Stimulated activated CD8-positive, alpha-beta memory T cell treated with anti-CD3 and anti-CD28 coated beads, Interleukin-2, amount 100 ng/mL, for 48 hours (primary cell): Measurements from ENCODE around the gene DLG3.
A peak's percentile ranks its signal among the peaks of the same experiment; 100 is the strongest.
"Not testable (repeated sequence)": the region's sequence is repeated elsewhere in the genome, so short reads cannot be mapped to it uniquely, and the experiment has no call there.

Experiments used
- DNase-seq, 2 donors: peaks; one replicate each; pipeline ENCODE4 v3.0.0-alpha.2; 2020; ENCODE audit warnings: low read depth in 2 of 2

Gene DLG3

DNA sequence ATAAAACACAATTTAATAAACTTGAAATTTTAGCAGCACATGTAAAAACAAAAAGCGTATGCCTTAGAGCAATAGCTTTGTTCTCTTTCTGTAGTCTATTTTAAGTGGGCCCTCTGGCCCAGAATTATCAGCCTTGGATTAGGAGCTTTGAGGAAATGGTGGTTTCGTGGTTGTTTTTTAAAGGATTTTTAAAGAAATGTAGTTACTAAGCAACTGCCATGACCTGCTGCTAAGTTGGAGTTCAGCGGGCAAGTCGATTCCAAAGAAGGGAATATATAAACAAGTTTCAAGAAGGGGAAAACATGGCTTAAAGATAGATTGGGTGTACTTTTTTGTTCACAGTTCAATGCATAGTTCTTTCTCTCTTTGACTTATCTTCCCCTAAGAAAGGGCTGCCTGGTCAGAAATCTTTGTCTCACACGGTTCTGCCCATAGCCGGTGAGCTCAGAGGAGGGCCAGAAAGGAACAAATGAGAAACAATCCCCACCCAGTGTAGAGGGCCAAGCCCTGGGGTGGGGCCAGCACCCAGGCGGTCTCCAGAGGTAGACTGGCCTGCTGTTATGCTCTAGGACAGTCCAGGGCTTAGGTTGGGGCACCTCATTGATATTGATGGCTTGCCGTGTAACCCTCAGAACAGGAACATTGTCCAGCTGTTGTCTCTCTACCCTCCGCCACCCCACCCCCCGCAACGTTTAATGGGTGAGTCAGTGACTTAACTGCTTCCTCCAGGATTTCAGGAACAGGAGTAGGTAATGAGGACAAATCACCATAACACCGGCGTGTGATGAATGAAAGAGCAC is 32.5 kb downstream of the DLG3 start:
- no peak for DNase-seq

DNA sequence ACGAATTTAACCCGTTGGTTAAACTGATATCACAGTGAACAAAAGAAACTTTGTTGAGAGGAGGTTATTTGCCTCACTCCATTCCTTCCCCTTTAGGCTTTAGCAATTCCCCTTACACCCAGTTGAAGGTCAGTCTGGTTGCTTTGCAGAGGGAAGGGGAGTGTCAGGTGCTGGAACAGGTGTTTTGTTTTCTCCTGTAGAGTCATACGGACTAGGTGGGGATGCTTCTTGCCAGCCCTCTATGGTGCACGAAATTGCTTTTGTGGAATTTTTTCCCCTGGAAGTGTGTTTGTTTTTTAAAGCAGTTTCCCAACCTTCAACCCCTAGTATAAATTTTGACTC is 33.1 kb downstream of the DLG3 start:
- DNase-seq: no peak

DNA sequence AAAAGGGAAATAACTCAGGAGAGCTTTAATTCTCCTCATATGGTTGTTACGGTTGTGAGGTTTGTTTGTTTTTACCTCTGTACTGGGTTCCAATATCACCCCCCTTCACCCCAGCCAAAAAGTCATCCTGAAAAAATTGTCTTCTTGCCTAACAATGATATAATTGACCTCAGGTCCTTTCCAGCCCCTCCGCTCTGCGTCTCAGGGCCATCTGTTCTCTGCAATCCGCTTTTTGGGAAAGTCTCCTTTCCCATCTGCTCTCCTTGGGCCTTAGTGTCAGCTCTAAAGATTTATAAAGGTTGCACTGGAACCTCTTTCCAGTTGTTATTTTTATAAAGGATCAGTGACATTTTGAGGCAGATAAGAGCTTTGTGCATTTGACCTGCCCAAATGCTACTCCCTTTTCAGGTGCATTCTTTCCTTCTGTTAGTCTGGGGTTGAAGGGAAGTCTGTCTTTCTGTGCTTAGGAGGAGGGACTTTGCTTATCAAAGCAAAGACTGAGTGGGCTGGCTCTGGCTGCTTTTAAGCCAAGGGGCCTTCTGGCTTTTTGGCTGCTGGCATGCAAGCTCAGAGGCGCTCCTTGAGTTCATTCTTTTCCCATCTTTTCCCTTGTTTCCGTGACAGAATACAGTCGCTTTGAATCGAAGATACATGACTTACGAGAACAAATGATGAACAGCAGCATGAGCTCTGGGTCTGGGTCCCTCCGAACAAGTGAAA is 34.1 kb downstream of the DLG3 start:
- DNase-seq: no peak

DNA sequence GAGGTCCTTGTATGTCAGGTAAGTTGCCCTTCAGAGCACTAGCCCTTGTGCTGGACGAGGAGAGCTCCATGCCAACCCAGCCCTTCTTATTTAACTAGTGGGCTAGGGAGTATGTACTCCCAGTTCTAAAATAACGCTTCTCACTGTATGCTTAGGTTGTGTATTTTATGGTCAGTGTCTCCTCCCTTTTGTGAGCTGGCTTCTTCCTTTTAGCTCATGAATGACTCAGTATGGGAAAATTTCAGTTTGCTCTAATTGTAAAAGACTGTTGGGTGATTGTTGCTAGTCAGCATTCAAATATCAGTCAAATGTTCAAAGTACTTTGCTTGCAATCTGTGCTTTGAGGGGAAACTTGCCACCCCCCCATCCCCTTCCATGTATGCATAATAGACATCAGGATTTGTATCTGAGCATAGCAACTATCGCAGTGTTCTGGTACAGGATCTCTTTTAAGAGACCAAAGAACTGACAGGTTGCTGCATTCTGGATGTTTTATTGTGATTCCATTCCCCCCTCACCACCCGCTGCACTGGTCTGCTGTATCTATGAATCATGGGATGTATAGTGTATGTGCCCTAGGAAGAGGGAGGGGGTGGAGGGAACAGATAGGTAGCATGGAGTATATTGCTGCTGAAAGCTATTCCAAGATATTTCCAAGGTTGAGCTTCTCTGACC is 34.7 kb downstream of the DLG3 start:
- no peak for DNase-seq

DNA sequence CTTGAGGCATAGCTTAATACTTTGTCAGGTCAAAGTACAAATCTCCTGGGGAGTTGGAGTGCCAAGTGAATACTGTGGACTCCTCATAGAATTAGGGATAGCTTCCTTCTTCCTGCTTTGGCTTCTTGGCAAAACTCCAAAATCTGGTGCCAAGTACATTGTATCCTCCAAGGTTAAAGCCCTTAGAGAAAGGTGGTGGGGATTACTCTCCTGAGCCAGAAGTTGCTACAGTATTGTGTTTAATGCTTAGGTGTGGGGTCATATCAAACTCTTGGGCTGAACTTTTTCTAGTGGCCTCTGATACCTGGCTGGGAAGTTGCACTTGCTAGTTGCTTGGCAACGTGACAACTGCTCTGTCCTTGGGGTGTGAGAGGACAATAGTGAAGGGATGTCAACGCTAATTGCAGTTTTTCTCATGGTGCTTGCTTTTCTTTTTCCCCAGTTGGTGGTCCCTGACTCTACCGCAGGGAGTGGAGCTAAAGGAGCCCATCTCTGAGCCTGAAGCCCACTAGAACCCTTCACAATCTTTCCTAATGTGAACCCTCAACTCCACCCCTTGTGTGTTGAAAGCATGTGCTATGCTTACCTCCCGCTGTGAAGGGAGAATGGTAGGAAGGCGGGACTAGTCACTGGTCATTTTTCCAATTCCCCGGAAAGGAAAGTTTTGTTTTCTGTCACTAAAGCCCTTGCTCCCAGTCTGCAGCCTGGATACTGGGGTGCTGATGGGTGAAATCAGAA is 35.5 kb downstream of the DLG3 start:
- DNase-seq: no peak

DNA sequence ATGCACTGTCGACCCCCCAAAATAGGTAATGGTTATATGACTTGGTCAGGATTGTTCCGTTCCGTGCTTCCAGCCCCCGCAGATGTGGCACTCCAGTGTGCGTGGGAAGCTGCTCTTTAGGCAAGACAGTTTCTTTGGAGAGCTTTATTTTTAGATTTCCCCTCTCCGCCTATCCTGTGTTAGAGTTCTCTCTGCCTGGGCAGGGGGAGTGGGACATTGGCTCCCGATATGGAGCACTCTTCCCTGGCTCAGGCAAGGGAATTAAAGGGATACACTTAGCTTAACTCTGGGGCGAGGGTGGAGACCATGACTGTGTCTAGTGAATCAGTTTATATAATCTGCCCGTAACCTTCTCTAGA is 36.0 kb downstream of the DLG3 start:
- no peak for DNase-seq

DNA sequence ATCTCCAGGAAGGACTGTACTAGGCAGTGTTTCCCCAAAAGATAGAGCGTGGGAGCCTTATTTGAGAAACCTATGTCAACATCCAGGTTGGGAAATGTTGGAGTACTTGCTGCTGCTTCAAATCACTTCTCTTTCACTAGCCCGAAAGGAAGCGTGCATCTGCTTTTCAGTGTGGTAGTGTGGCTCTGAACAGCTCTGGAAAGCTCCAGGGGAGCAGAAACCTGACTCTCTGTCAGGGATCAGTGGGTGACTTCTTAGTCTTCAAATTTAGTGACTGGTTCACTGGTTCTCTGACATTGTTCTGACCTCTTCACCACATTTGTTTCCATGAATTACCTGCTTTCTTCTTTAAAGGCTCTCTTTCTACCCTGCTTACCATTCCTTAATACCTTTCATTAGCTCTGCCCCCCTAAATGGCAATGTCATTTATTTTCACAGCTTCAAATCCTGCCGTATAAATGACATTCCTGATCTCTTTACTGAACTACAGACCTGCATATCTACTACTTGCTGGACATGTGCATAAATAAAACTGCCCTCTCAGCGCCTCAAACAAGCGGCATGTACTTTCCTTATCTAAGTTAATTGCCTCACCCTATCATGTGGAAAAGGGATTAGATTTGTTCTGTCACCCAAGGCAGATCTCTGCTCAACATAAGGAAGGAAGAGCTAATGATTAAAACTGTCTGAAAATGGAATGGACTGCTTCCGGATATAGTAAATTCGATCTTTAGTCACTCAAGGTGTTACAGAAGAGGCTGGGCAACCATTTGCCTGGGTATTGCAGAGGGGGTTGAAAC is 37.0 kb downstream of the DLG3 start:
- no peak for DNase-seq

DNA sequence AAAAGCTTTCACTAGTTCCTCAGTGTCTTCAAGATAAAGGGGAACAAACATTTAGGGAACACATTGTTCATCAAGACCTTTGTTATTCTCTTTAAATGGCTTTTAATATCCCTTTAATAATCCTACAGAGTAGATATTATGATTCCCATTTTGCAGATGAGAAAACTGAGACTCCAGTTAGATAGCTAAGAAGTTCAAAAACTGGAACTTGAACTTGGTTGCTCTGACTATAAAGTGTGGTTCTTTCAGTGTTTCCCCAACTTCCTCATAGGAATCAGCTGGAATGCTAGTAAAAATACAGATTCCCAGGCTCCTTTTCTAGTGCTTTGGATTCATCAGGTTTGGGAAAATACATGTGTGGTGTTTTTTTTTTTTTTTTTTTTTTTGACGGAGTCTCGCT is 37.7 kb downstream of the DLG3 start:
- DNase-seq: no peak

DNA sequence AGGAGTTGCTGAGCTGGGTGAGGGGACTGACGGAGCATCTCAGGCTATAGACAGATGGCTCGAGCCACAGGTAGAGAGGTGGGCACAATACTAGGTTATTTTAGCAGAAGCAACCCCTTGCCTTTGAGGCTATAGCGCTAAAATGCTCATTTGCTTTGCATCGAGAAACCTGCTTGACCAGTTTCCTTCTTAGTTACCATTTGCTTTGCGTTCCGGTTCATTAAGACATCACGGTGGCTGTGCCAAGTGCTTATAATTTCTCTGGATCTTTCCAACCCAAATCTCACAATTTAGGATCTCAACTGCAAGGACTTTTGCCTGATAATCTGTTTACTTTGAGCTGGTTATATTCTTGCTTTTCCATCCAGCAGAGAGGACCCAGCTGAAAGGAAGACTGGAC is 40.8 kb downstream of the DLG3 start:
- no peak for DNase-seq

DNA sequence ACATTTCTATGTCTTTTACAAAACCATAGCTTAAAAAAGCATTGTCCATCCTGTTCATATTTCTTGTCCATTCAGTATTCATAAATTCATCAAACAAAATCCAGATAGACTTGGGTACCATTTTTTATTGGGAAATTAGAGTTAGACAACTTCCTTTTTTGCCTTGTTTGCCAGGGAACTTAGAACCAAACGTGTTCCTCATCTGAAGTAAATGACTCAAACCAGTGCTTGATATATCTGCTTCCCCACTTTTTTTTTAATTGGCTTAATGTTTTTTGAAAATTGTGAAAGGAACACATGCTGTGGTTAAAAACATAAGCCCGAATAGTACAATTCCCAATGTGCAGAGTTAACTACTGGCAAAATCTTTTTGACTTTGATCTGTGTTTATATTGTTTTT is 44.2 kb downstream of the DLG3 start:
- no peak for DNase-seq

DNA sequence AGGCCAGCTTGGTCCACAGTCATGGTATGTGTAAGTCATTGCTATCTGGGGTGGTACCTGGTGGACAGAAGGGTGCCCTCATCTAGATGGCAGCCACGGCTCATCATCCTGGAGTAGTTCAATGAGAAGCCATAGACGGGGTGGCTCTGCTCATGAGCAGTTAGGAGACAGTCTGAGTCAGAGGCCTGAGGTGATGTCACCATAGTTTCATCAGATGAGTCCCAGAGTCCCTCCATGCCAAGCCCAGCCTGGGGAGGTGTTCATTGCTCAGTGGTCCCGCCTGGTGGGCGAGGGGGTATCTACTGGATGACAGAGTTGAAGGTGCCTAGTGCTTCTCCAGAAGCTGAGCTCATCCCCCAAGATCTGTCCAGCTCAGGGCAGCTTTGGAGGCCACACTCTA is 49.8 kb downstream of the DLG3 start:
- peak in 1 of 2 donors; percentile 12 for DNase-seq

DNA sequence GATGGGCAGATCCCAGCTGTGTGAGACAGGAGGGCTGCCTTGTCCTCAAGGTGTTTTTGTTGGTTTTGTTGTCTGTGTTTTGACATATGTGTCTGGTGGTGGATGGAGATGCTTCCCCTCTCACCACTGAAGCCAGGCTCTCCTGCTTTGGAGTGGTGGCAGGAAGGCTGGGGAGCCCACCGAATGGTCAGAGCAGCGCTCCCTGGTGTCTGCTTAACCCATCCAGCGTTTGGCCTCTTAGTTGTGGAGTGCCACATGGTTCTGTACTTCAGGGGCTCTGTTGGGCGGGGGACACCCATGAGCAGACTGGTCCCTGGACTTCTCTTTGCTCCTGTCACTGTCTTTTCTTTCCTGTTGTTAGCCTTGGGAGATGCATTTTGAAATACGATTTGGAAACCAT is 51.9 kb downstream of the DLG3 start:
- no peak for DNase-seq

DNA sequence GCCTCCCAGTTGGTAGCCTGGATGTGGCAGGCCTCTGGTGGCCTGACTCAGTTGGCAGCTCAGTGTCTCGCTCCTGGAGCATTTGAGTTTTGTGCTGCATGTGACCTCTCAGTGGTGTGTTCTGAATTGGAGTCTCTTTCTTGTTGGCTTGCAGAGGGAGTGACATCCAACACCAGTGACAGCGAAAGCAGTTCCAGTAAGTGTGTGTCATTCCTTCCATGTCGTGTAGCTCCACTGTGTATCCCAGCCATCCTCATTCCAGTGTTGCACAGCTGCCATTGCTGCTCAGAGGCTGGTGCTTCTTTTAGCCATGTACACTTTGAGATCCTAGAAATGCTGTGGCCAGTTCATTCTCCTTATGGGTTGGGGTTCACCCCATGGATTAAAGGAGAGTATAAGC is 52.4 kb downstream of the DLG3 start:
- no peak for DNase-seq

DNA sequence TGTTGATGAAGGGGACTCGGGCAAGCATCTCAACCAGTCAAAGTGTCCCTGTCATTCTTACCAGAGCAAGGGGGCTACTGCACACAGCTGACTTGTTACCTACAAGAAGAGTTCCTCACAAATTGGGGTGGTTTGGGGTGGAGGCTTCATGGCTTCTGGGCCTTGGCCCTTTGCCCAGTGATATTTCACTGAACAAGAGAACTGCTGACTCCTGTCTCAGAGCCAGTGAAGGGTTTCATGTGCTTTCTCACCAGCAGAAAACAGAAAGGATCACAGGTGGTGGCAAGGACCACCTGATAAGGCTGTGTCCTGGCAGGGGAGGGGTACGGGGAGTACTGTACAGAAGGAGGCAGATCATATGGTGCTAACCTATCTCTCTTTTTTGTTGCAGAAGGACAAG is 53.5 kb downstream of the DLG3 start:
- no peak for DNase-seq

DNA sequence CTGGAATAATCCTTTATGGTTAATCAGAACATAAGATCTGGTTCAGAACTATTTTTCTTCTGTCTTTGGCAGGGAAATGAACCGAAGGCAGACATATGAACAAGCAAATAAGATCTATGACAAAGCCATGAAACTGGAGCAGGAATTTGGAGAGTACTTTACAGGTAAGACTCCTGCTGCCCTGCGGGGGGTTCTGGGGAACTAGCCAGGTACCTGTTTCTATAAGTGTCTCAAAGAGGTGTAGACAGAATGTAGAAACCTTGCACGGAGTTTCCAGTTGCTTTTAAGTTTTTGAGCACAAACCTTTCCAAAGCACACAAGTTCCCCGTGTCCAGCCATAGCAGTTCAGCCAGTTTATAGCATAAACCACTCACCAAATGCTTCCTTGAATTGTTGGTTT is 56.2 kb downstream of the DLG3 start:
- no peak for DNase-seq

DNA sequence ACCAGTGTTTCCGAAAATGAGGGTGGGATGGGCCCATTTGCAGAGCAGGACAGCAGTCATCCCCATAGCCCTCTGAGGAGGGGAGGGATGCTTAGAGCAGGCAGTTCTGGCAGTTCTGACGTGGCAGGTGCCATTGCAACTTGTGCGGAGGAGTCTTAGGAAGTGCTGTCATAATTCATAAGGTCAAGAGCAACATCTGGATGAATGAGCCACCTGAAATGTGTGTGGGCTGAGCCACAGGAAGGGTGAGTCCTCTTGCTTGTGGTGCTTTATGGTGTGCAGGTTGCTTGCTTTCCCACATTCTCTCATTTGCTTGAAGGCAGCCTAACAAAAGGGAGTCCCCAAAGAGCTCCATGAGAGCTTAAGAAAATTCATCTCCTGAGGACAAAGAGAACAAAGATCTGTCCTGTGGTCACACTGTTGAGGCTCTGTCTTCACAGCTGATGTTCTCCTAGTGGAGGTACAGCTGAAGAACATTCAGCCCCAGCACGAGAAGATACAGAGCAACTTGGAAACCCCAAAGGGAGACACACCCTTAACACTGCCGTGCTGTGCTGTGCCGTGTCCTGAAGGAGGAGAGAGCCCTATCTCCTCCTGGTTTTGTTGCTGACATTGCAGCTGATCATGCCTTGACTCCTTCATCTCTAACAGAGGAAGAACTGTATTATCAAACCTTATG is 60.3 kb downstream of the DLG3 start:
- peak in 1 of 2 donors; percentile 12 for DNase-seq

DNA sequence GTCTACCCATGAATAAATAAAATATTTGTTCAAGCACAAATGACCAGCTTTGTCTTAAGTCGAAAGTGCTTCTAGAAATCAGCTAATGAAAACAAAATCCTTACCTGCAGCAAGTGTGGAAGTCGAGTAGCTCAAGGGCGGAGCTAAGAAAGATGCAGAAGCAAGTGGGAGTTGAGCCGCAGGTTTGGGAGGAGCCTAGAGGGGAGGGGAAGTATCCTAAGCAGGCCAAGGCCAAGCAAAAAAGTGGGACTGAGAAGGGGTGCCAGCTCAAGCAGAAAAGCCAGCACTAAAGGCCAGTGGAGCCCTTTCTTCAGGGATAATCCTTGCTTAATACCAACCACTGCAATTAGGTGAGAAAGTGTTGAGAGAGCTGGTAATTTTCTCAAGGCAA is 60.8 kb downstream of the DLG3 start:
- no peak for DNase-seq

DNA sequence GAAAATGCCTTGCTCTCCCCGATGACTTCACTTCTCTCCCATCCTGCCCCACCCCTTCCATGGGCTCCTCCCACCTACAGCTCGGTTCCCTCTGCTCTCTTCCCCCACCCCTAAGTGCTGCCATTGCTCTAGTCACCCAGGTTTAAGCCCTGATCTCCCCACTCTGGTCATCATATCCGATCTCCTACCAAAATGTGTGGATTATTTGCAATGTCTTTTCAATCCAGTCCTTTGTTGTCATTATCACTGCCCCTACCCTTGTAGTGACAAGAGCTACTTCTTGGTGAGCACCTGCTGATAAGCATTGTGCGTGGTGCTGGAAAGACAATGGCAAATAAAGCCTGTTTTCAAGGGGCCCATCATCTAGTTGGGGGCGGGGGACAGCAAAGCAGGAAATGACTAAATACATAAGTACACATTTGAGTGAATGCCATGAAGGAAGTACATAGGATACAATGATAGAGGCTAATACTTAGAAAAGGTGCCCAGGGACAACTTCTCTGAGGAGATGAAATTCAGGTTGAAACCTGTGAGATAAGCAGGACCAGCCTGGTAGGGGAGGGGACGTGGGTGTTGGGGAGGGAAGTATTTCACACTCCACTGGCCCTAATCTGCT is 63.8 kb downstream of the DLG3 start:
- no peak for DNase-seq

DNA sequence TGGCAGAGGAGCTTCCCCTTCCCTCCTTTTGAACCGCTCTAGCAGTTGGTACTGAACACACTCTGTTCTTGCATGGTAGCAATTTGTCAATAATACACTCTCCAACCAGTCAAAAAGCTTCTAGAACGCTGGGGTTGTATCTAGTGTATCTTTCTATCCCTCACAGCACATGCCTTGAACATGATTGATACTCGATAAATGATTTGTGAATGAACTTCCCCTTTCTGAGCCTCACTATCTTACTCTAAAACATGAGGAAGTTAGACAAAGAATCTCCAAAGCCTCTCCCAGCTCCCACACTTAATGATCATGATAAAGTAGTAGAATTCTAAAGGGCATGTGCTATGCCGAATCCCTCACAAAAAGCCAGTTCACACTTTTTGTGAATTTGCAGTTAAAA is 64.4 kb downstream of the DLG3 start:
- no peak for DNase-seq

DNA sequence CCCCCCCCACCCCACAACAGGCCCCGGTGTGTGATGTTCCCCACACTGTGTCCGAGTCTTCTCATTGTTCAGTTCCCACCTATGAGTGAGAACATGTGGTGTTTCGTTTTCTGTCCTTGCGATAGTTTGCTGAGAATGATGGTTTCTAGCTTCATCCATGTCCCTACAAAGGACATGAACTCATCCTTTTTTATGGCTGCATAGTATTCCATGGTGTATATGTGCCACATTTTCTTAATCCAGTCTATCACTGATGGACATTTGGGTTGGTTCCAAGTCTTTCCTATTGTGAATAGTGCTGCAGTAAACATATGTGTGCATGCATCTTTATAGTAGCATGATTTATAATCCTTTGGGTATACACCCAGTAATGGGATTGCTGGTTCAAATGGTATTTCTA is 70.6 kb downstream of the DLG3 start:
- not testable (repeated sequence) for DNase-seq

DNA sequence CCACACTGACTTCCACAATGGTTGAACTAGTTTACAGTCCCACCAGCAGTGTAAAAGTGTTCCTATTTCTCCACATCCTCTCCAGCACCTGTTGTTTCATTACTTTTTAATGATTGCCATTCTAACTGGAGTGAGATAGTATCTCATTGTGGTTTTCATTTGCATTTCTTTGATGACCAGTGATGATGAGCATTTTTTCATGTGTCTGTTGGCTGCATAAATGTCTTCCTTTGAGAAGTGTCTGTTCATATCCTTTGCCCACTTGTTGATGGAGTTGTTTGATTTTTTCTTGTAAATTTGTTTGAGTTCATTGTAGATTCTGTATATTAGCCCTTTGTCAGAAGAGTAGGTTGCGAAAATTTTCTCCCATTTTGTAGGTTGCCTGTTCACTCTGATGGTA is 71.1 kb downstream of the DLG3 start:
- DNase-seq: not testable (repeated sequence)
